ENCODE data around the gene HRC. TPM values are rescaled to one million over a fixed set of nuclear protein-coding genes. Genes with fewer than 3 reads are reported as not detected.
"Not testable (repeated sequence)": the region's sequence is repeated elsewhere in the genome, so short reads cannot be mapped to it uniquely, and the experiment has no call there.

HRC gene
- total RNA-seq, 1 donor from 2014 or later, result 78.3 TPM

GRCh38 chr19:49128545-49129237 lies 26.5 kb downstream of the HRC start:
- peak overlapping the region; percentile 44 for H3K27ac ChIP-seq (ENCODE audit: low read depth, low read length)
- no peaks in the 10 kb centered on the region for H3K36me3 ChIP-seq (ENCODE audit: control insufficient read depth in 3 of 3, insufficient read depth in 3 of 3, low read length in 3 of 3)
- H3K4me3 ChIP-seq (ENCODE audit: low read length in 3 of 3), result peak overlapping the region in 1 of 3 donors; percentile 70
- peaks cover 0 to 7% (median 0%) of the 10 kb centered on the region in 3 donors for H3K27me3 ChIP-seq (ENCODE audit: control insufficient read depth in 3 of 3, insufficient read depth in 3 of 3, low read length in 3 of 3)
- H3K4me1 ChIP-seq (ENCODE audit: control insufficient read depth in 3 of 3, insufficient read depth in 3 of 3, low read length in 3 of 3), result peaks cover 20 to 36% (median 29%) of the 10 kb centered on the region in 3 donors
- no peaks in the 10 kb centered on the region for H3K9me3 ChIP-seq (ENCODE audit: control insufficient read depth in 3 of 3, low read length in 3 of 3)
- no peak overlapping the region for H3K9ac ChIP-seq (ENCODE audit: low read depth in 1 of 3, low read length in 3 of 3)

GRCh38 chr19:49127674-49128544 lies 27.3 kb downstream of the HRC start:
- H3K4me1 ChIP-seq (ENCODE audit: control insufficient read depth in 3 of 3, insufficient read depth in 3 of 3, low read length in 3 of 3), result peaks cover 16 to 32% (median 25%) of the 10 kb centered on the region in 3 donors
- no peaks in the 10 kb centered on the region for H3K36me3 ChIP-seq (ENCODE audit: control insufficient read depth in 3 of 3, insufficient read depth in 3 of 3, low read length in 3 of 3)
- H3K27me3 ChIP-seq (ENCODE audit: control insufficient read depth in 3 of 3, insufficient read depth in 3 of 3, low read length in 3 of 3), result peaks cover 0 to 4% (median 0%) of the 10 kb centered on the region in 3 donors
- H3K9ac ChIP-seq (ENCODE audit: low read depth in 1 of 3, low read length in 3 of 3), result peak overlapping the region in 1 of 3 donors; percentile 8
- H3K4me3 ChIP-seq (ENCODE audit: low read length in 3 of 3), result peak overlapping the region; percentile 56 to 70 (median 67)
- no peaks in the 10 kb centered on the region for H3K9me3 ChIP-seq (ENCODE audit: control insufficient read depth in 3 of 3, low read length in 3 of 3)
- peak overlapping the region; percentile 58 for H3K27ac ChIP-seq (ENCODE audit: low read depth, low read length)

GRCh38 chr19:49127225-49127624 lies 28.0 kb downstream of the HRC start:
- not testable (repeated sequence) for H3K4me3 ChIP-seq (ENCODE audit: low read length in 3 of 3); H3K27ac ChIP-seq (ENCODE audit: low read depth, low read length); H3K9me3 ChIP-seq (ENCODE audit: control insufficient read depth in 3 of 3, low read length in 3 of 3); H3K36me3 ChIP-seq (ENCODE audit: control insufficient read depth in 3 of 3, insufficient read depth in 3 of 3, low read length in 3 of 3); H3K27me3 ChIP-seq (ENCODE audit: control insufficient read depth in 3 of 3, insufficient read depth in 3 of 3, low read length in 3 of 3); H3K9ac ChIP-seq (ENCODE audit: low read depth in 1 of 3, low read length in 3 of 3)
- H3K4me1 ChIP-seq (ENCODE audit: control insufficient read depth in 3 of 3, insufficient read depth in 3 of 3, low read length in 3 of 3), result peaks cover 16 to 32% (median 25%) of the 10 kb centered on the region in 3 donors

- peaks cover 16 to 32% (median 25%) of the 10 kb centered on the region in 3 donors for H3K4me1 ChIP-seq (ENCODE audit: control insufficient read depth in 3 of 3, insufficient read depth in 3 of 3, low read length in 3 of 3)
- H3K4me3 ChIP-seq (ENCODE audit: low read length in 3 of 3), result no peak overlapping the region
- H3K9ac ChIP-seq (ENCODE audit: low read depth in 1 of 3, low read length in 3 of 3), result no peak overlapping the region
- H3K9me3 ChIP-seq (ENCODE audit: control insufficient read depth in 3 of 3, low read length in 3 of 3), result no peaks in the 10 kb centered on the region
- no peak overlapping the region for H3K27ac ChIP-seq (ENCODE audit: low read depth, low read length)
- peaks cover 0 to 4% (median 0%) of the 10 kb centered on the region in 3 donors for H3K27me3 ChIP-seq (ENCODE audit: control insufficient read depth in 3 of 3, insufficient read depth in 3 of 3, low read length in 3 of 3)
- H3K36me3 ChIP-seq (ENCODE audit: control insufficient read depth in 3 of 3, insufficient read depth in 3 of 3, low read length in 3 of 3), result no peaks in the 10 kb centered on the region
Measured at GRCh38 chr19:49126575-49126974, 28.6 kb downstream of the HRC start.

DNA sequence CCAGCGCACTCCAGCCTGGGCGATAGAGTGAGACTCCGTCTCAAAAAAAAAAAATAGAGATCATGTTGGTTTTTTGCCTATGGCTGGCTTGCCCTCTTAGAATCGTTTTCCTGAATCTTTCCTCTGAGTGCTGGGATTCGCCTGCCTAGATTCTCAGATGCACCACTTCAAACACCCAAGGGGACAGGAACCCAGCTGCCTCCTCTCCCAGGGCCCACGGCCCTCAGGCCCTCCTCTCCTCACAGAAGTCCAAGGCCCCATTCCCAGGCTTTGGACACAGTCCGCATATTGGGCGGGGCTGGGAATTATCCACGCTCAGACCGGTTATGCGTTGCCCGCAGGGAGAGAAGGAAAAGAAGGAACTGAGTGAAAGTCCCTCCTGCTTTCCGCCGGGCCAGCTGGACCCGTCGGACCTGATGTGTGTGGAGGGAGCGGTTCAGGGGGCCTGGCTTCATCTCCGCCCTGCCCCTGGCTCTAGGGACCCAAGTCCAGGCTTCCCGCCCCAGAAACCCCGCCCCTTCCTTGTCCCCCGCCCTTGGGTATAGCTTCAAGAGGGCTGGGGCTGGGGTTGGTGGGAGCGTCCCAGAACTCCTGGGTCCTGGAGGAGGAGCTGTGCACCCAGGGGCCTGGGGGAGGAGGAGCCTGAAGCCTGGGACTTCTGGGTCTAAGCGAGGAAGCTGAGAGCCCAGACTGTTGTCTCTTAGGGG lies 30.0 kb downstream of the HRC start:
- Histone ChIP-seq H3K27me3 (ENCODE audit: control insufficient read depth in 3 of 3, insufficient read depth in 3 of 3, low read length in 3 of 3) (peaks cover 0 to 6% (median 0%) of the 10 kb centered on the region in 3 donors), H3K4me3 (ENCODE audit: low read length in 3 of 3) (no peak overlapping the region), H3K4me1 (ENCODE audit: control insufficient read depth in 3 of 3, insufficient read depth in 3 of 3, low read length in 3 of 3) (peaks cover 16 to 30% (median 20%) of the 10 kb centered on the region in 3 donors), H3K36me3 (ENCODE audit: control insufficient read depth in 3 of 3, insufficient read depth in 3 of 3, low read length in 3 of 3) (no peaks in the 10 kb centered on the region), H3K27ac (ENCODE audit: low read depth, low read length) (no peak overlapping the region), H3K9ac (ENCODE audit: low read depth in 1 of 3, low read length in 3 of 3) (no peak overlapping the region), H3K9me3 (ENCODE audit: control insufficient read depth in 3 of 3, low read length in 3 of 3) (no peaks in the 10 kb centered on the region)

DNA sequence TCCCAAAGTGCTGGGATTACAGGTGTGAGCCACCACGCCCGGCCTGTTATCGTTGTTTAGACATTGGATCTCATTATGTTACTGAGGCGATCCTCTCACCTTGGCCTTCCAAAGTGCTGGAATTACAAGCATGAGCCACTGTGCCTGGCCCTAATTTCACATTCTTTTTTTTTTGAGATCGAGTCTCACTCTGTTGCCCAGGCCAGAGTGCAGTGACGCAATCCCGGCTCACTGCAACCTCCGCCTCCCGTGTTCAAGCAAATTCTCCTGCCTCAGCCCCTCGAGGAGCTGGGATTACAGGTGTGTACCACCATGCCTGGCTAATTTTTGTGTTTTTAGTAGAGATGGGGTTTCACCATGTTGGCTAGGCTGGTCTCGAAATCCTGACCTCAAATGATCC lies 31.9 kb downstream of the HRC start:
- H3K27ac ChIP-seq (ENCODE audit: low read depth, low read length), result not testable (repeated sequence)

GRCh38 chr19:49121841-49122240 lies 33.4 kb downstream of the HRC start:
- not testable (repeated sequence) for H3K4me3 ChIP-seq (ENCODE audit: low read length in 3 of 3); H3K36me3 ChIP-seq (ENCODE audit: control insufficient read depth in 3 of 3, insufficient read depth in 3 of 3, low read length in 3 of 3); H3K27ac ChIP-seq (ENCODE audit: low read depth, low read length); H3K9ac ChIP-seq (ENCODE audit: low read depth in 1 of 3, low read length in 3 of 3); H3K9me3 ChIP-seq (ENCODE audit: control insufficient read depth in 3 of 3, low read length in 3 of 3); H3K27me3 ChIP-seq (ENCODE audit: control insufficient read depth in 3 of 3, insufficient read depth in 3 of 3, low read length in 3 of 3)
- H3K4me1 ChIP-seq (ENCODE audit: control insufficient read depth in 3 of 3, insufficient read depth in 3 of 3, low read length in 3 of 3), result peaks cover 13 to 28% (median 22%) of the 10 kb centered on the region in 3 donors

More for the DNA sequence above, 31.9 kb downstream of the HRC start:
- not testable (repeated sequence) for H3K36me3 ChIP-seq (ENCODE audit: control insufficient read depth in 3 of 3, insufficient read depth in 3 of 3, low read length in 3 of 3); H3K9me3 ChIP-seq (ENCODE audit: control insufficient read depth in 3 of 3, low read length in 3 of 3); H3K9ac ChIP-seq (ENCODE audit: low read depth in 1 of 3, low read length in 3 of 3); H3K27me3 ChIP-seq (ENCODE audit: control insufficient read depth in 3 of 3, insufficient read depth in 3 of 3, low read length in 3 of 3); H3K4me3 ChIP-seq (ENCODE audit: low read length in 3 of 3)
- peaks cover 11 to 25% (median 16%) of the 10 kb centered on the region in 3 donors for H3K4me1 ChIP-seq (ENCODE audit: control insufficient read depth in 3 of 3, insufficient read depth in 3 of 3, low read length in 3 of 3)

DNA sequence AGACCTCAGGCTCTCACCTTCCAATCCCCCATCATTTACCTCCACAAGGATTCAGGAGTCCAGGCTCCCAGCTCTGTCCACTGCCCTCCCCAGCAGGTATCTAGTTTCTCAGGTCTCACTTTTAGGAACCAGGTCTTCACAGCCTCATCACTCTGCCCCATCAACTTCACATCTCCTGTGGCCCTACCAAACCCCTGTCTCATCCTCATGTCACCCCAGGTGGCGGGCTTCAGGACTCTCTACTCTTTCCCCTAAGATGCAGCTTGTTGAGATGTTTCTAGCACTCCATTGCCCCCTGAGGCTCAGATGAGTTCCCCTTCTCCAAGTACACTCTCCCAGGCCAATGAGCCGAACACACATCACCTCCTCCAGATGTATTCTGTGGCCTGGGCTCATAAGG lies 34.3 kb downstream of the HRC start:
- H3K27ac ChIP-seq (ENCODE audit: low read depth, low read length), result no peak overlapping the region
- no peaks in the 10 kb centered on the region for H3K9me3 ChIP-seq (ENCODE audit: control insufficient read depth in 3 of 3, low read length in 3 of 3)
- H3K4me1 ChIP-seq (ENCODE audit: control insufficient read depth in 3 of 3, insufficient read depth in 3 of 3, low read length in 3 of 3), result peaks cover 13 to 32% (median 22%) of the 10 kb centered on the region in 3 donors
- no peak overlapping the region for H3K4me3 ChIP-seq (ENCODE audit: low read length in 3 of 3)
- peaks cover 0 to 3% (median 0%) of the 10 kb centered on the region in 3 donors for H3K27me3 ChIP-seq (ENCODE audit: control insufficient read depth in 3 of 3, insufficient read depth in 3 of 3, low read length in 3 of 3)
- H3K9ac ChIP-seq (ENCODE audit: low read depth in 1 of 3, low read length in 3 of 3), result no peak overlapping the region
- H3K36me3 ChIP-seq (ENCODE audit: control insufficient read depth in 3 of 3, insufficient read depth in 3 of 3, low read length in 3 of 3), result peaks cover 2 to 7% (median 6%) of the 10 kb centered on the region in 3 donors

- H3K9me3 ChIP-seq (ENCODE audit: control insufficient read depth in 3 of 3, low read length in 3 of 3), result no peaks in the 10 kb centered on the region
- no peak overlapping the region for H3K4me3 ChIP-seq (ENCODE audit: low read length in 3 of 3)
- H3K27ac ChIP-seq (ENCODE audit: low read depth, low read length), result no peak overlapping the region
- no peak overlapping the region for H3K9ac ChIP-seq (ENCODE audit: low read depth in 1 of 3, low read length in 3 of 3)
- peaks cover 0 to 3% (median 0%) of the 10 kb centered on the region in 3 donors for H3K27me3 ChIP-seq (ENCODE audit: control insufficient read depth in 3 of 3, insufficient read depth in 3 of 3, low read length in 3 of 3)
- H3K4me1 ChIP-seq (ENCODE audit: control insufficient read depth in 3 of 3, insufficient read depth in 3 of 3, low read length in 3 of 3), result peaks cover 13 to 34% (median 22%) of the 10 kb centered on the region in 3 donors
- peaks cover 2 to 7% (median 6%) of the 10 kb centered on the region in 3 donors for H3K36me3 ChIP-seq (ENCODE audit: control insufficient read depth in 3 of 3, insufficient read depth in 3 of 3, low read length in 3 of 3)
Measured at GRCh38 chr19:49120325-49120683, 34.9 kb downstream of the HRC start.
